Measurements from ENCODE around the gene RNF217.
A peak's percentile ranks its signal among the peaks of the same experiment; 100 is the strongest.
"Not testable (repeated sequence)": the region's sequence is repeated elsewhere in the genome, so short reads cannot be mapped to it uniquely, and the experiment has no call there.

The RNF217 gene

GRCh38 chr6:125020385-125020784, 58.1 kb downstream of the RNF217 start:
- TF ChIP-seq CTCF (IDR thresholded peaks at IDR 0.05; ENCODE audit: low read depth, low read length), result no peak
- peak; percentile 49 for DNase-seq (ENCODE audit: extremely low read depth, low read depth)

- DNase-seq (ENCODE audit: extremely low read depth, low read depth), result no peak
- TF ChIP-seq CTCF (IDR thresholded peaks at IDR 0.05; ENCODE audit: low read depth, low read length), result no peak
Observed at GRCh38 chr6:125022391-125022989, 60.3 kb downstream of the RNF217 start.

GRCh38 chr6:125025164-125025854, 63.1 kb downstream of the RNF217 start:
- no peak for TF ChIP-seq CTCF (IDR thresholded peaks at IDR 0.05; ENCODE audit: low read depth, low read length)
- no peak for DNase-seq (ENCODE audit: extremely low read depth, low read depth)

- TF ChIP-seq CTCF (IDR thresholded peaks at IDR 0.05; ENCODE audit: low read depth, low read length), result no peak
Observed at GRCh38 chr6:125027287-125027686, 65.0 kb downstream of the RNF217 start.

GRCh38 chr6:125030969-125031368, 68.7 kb downstream of the RNF217 start:
- no peak for DNase-seq (ENCODE audit: extremely low read depth, low read depth)
- TF ChIP-seq CTCF (IDR thresholded peaks at IDR 0.05; ENCODE audit: low read depth, low read length), result no peak

More at GRCh38 chr6:125027287-125027686, 65.0 kb downstream of the RNF217 start:
- no peak for DNase-seq (ENCODE audit: extremely low read depth, low read depth)

- TF ChIP-seq CTCF (IDR thresholded peaks at IDR 0.05; ENCODE audit: low read depth, low read length), result no peak
- no peak for DNase-seq (ENCODE audit: extremely low read depth, low read depth)
Observed at GRCh38 chr6:125031385-125031784, 69.1 kb downstream of the RNF217 start.

- not testable (repeated sequence) for DNase-seq (ENCODE audit: extremely low read depth, low read depth)
Observed at GRCh38 chr6:125034929-125035328, 72.7 kb downstream of the RNF217 start.

GRCh38 chr6:125036486-125036885, 74.2 kb downstream of the RNF217 start:
- not testable (repeated sequence) for DNase-seq (ENCODE audit: extremely low read depth, low read depth)

Data from AG09319 (cell line).